Endothelial cell of umbilical vein (primary cell): ENCODE measurements around the gene ADARB2. TPM values are rescaled to one million over a fixed set of nuclear protein-coding genes. Genes with fewer than 3 reads are reported as not detected.

Experiments
- BruUV-seq: library from RNA; stranded (reverse); fragments of 400-500 nt; replicated peaks from 2 replicates; lab custom pipeline; 2021; lab: Mats Ljungman, UMichigan
- CTCF ChIA-PET: fragments of 300-600, 350-600 bp; sonication (Branson Sonifier 250); formaldehyde crosslinking; loops from one replicate; lab custom pipeline; 2021; ENCODE audit warnings: antibody characterized with exemption, inconsistent platforms; lab: Charles Lee
- POLR2A ChIA-PET: fragments of 300-600, 350-600 bp; sonication (Branson Sonifier 250); formaldehyde crosslinking; loops from one replicate; lab custom pipeline; 2021; ENCODE audit warnings: antibody characterized with exemption, inconsistent platforms; lab: Charles Lee
- DNase-seq: peaks from one replicate; pipeline ENCODE4 v3.0.0-alpha.2; 2011; ENCODE audit warnings: low read depth, low spot score
- FAIRE-seq: peaks from 2 replicates; lab custom pipeline; 2011; peaks lifted over from hg19 to GRCh38; lab: Jason Lieb, UNC
- H2AFZ ChIP-seq: 2 replicates; pipeline ENCODE4 v1.6.0; 2012; ENCODE audit warnings: low read depth, low read length, control low read depth, inconsistent platforms
- H3K27ac ChIP-seq: 2 replicates; pipeline ENCODE4 v1.5.1; 2011; ENCODE audit warnings: low read depth, mild to moderate bottlenecking, control low read depth, low read length, moderate library complexity; ENCODE audit not compliant: insufficient read depth
- H3K27me3 ChIP-seq, 2 experiments: 2 replicates each; pipeline versions ENCODE4 v1.6.0 to v1.6.1; 2011; ENCODE audit warnings: low read length in 2 of 2, mixed read lengths in 1 of 2; ENCODE audit not compliant: control insufficient read depth in 2 of 2, insufficient read depth in 2 of 2
- H3K36me3 ChIP-seq, 2 experiments: 2 replicates in 1 of 2; 3 replicates in 1 of 2; pipeline ENCODE4 v1.5.1; 2011; ENCODE audit warnings: low read length in 2 of 2, mild to moderate bottlenecking in 1 of 2, moderate library complexity in 1 of 2; ENCODE audit not compliant: control insufficient read depth in 2 of 2, insufficient read depth in 2 of 2; ENCODE audit errors: extremely low read depth in 1 of 2
- H3K4me1 ChIP-seq: 3 replicates; pipeline ENCODE4 v1.5.1; 2011; ENCODE audit warnings: mild to moderate bottlenecking, low read length; ENCODE audit not compliant: control insufficient read depth, insufficient read depth; ENCODE audit errors: extremely low read depth
- H3K4me2 ChIP-seq: 2 replicates; pipeline ENCODE4 v1.6.1; 2011; ENCODE audit warnings: low read length, control low read depth, mixed read lengths; ENCODE audit not compliant: insufficient read depth
- H3K4me3 ChIP-seq, 3 experiments: fragments of 200-600 bp in 1 of 3; sonication (generic), shearing (Covaris generic) in 1 of 3; replicated peaks in 1 of 3; 2 replicates each; pipeline ENCODE4 v1.5.1; 2011 to 2016; ENCODE audit warnings: control low read depth in 3 of 3, low read length in 3 of 3, mild to moderate bottlenecking in 2 of 3, inconsistent platforms in 1 of 3, low read depth in 1 of 3, moderate library complexity in 1 of 3; ENCODE audit not compliant: insufficient read depth in 1 of 3
- H3K79me2 ChIP-seq: 2 replicates; pipeline ENCODE4 v1.6.0; 2012; ENCODE audit warnings: low read length, inconsistent platforms; ENCODE audit not compliant: control insufficient read depth, insufficient read depth
- H3K9ac ChIP-seq: replicated peaks from 2 replicates; pipeline ENCODE3; 2011; ENCODE audit warnings: low read length, control low read depth; ENCODE audit not compliant: insufficient read depth; ENCODE audit errors: extremely low read depth
- H3K9me1 ChIP-seq: replicated peaks from 3 replicates; pipeline ENCODE4 v1.6.0; 2011; ENCODE audit warnings: mild to moderate bottlenecking, low read length; ENCODE audit not compliant: control insufficient read depth, insufficient read depth; ENCODE audit errors: extremely low read depth
- H3K9me3 ChIP-seq: replicated peaks from 2 replicates; pipeline ENCODE4 v1.5.1; 2012; ENCODE audit warnings: low read length, inconsistent platforms; ENCODE audit not compliant: control insufficient read depth, insufficient read depth
- H4K20me1 ChIP-seq: replicated peaks from 2 replicates; pipeline ENCODE3; 2011; ENCODE audit warnings: mild to moderate bottlenecking, low read length; ENCODE audit not compliant: control insufficient read depth, insufficient read depth; ENCODE audit errors: extremely low read depth
- CTCF ChIP-seq, 2 donors: IDR thresholded peaks; 1 replicate in 1 of 2; 2 replicates in 1 of 2; pipeline ENCODE4 v1.5.1; 2011; ENCODE audit warnings: low read length in 2 of 2, mild to moderate bottlenecking in 2 of 2, moderate library complexity in 2 of 2, control low read depth in 1 of 2, inconsistent platforms in 1 of 2, low read depth in 1 of 2; ENCODE audit not compliant: insufficient read depth in 1 of 2; ENCODE audit errors: extremely low read depth in 1 of 2
- EZH2 ChIP-seq: IDR thresholded peaks from 2 replicates; pipeline ENCODE4 v1.6.1; 2012; ENCODE audit warnings: borderline replicate concordance, low read depth, mild to moderate bottlenecking, moderate library complexity, low read length, inconsistent platforms; ENCODE audit not compliant: severe bottlenecking
- FOS ChIP-seq: IDR thresholded peaks from 2 replicates; pipeline ENCODE4 v1.6.1; 2011; ENCODE audit warnings: mild to moderate bottlenecking, low read length, moderate library complexity, borderline replicate concordance; ENCODE audit not compliant: insufficient read depth
- GATA2 ChIP-seq: IDR thresholded peaks from 2 replicates; pipeline ENCODE4 v1.7.0; 2011; ENCODE audit warnings: low read depth, mild to moderate bottlenecking, moderate library complexity, mixed read lengths, low read length; ENCODE audit not compliant: insufficient read length, insufficient read depth
- JUN ChIP-seq: IDR thresholded peaks from 2 replicates; pipeline ENCODE4 v1.6.1; 2011; ENCODE audit warnings: borderline replicate concordance, low read depth; ENCODE audit not compliant: insufficient read length, insufficient read depth
- MAX ChIP-seq: IDR thresholded peaks from 2 replicates; pipeline ENCODE4 v1.6.1; 2011; ENCODE audit not compliant: insufficient read depth, insufficient read length
- POLR2A ChIP-seq: IDR thresholded peaks from 2 replicates; pipeline ENCODE4 v1.6.1; 2012; ENCODE audit warnings: low read depth, mild to moderate bottlenecking, control low read depth, low read length
- POLR2AphosphoS5 ChIP-seq: IDR thresholded peaks from 2 replicates; pipeline ENCODE4 v1.6.1; 2012; ENCODE audit warnings: low read depth, mild to moderate bottlenecking, control low read depth, low read length, moderate library complexity; ENCODE audit not compliant: insufficient read depth
- dilution Hi-C: fragments of 300-500 bp; cut with MboI; formaldehyde crosslinking; loops from one replicate; pipeline ENCODE4 v1.15.0; 2019; ENCODE audit warnings: low sequenced_read_pairs; ENCODE audit not compliant: extremely low pct_ligation_motif_present
- intact Hi-C: fragments of 100-400 bp; cut with micrococcal nuclease; formaldehyde crosslinking; loops from one replicate; pipeline ENCODE4 v1.10.0; 2022
- polyA plus RNA-seq, 4 experiments: library from polyadenylated mRNA; depleted of rRNA in 3 of 4; stranded (reverse) in 3 of 4; unstranded in 1 of 4; fragments of >200 nt; gene quantifications; 2 replicates each; pipeline versions ENCODE4 v1.2.1 to v1.2.3, GENCODE V29; 2011 to 2012; ENCODE audit warnings: missing spikeins in 1 of 4
- total RNA-seq: library from RNA; stranded (reverse); gene quantifications from 2 replicates; pipeline ENCODE4 v1.2.3, GENCODE V29; 2021

ADARB2 gene
- total and polyA plus RNA-seq, 2 donors (not counting 3 experiments of a cell fraction or from before 2014, with no cell fraction given), result not detected

GRCh38 chr10:1128649-1129048 lies 608.7 kb downstream of the ADARB2 start:
- H3K4me3 ChIP-seq, result no peak overlapping the region
- intact Hi-C loops (no loop called here), dilution Hi-C loops (no loop called here)
- no peak overlapping the region for H2AFZ ChIP-seq
- H3K36me3 ChIP-seq, result peaks cover 4 to 32% of the 10 kb centered on the region in 2 experiments
- CTCF ChIA-PET, result interaction anchor here (2.1 kb wide), 1 partner anchor 18 kb away, joined by 6 read pairs; no protein-coding TSS in a partner anchor
- no peaks in the 10 kb centered on the region for H3K9me1 ChIP-seq
- no TSS peak for BruUV-seq
- no peak for FAIRE-seq
- H3K4me1 ChIP-seq, result no peaks in the 10 kb centered on the region
- H3K9ac ChIP-seq, result no peak overlapping the region
- TF ChIP-seq GATA2 (no peak), FOS (no peak), EZH2 (no peak), CTCF (IDR thresholded peaks at IDR 0.05; ENCODE audit: extremely low read depth in 1 of 2, insufficient read depth in 1 of 2, low read depth in 1 of 2, low read length in 2 of 2) (no peak), JUN (no peak), POLR2AphosphoS5 (no peak), POLR2A (no peak), MAX (no peak)
- H4K20me1 ChIP-seq, result no peaks in the 10 kb centered on the region
- DNase-seq, result no peak
- H3K79me2 ChIP-seq, result no peaks in the 10 kb centered on the region
- H3K9me3 ChIP-seq, result no peaks in the 10 kb centered on the region
- no peaks in the 10 kb centered on the region for H3K27me3 ChIP-seq
- POLR2A ChIA-PET, result no interaction called here
- H3K4me2 ChIP-seq, result no peak overlapping the region
- no peak overlapping the region for H3K27ac ChIP-seq
